GM18868 (cell line): ENCODE measurements around the gene LAMTOR1.

Experiments
- ATAC-seq: cut with Tn5 transposase; IDR thresholded peaks from one replicate; pipeline ENCODE4 v1.9.1; 2021; ENCODE audit warnings: mild to moderate bottlenecking, moderate library complexity; ENCODE audit not compliant: unreplicated experiment

The LAMTOR1 gene

DNA sequence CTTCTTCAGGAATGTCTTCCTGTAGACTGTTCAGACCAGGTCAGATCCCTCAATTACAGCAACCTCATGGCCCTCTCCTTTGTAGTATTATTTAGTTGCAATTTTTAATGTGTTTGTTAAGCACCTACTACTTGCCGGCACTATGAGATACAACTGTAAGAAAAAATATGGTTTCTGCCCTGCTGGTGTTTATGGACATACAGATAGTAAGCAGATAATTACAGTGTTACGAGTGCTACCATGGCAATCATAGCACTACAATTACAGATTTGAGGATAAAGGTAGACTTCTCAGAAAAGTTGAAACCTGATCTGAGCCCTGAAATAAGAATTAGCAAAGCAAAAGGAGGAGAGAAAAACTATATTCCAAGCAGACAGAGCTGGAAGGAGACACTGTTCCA, 19.7 kb downstream of the LAMTOR1 start:
- ATAC-seq: no peak

GRCh38 chr11:72081821-72082453, 21.2 kb downstream of the LAMTOR1 start:
- ATAC-seq: no peak

GRCh38 chr11:72081184-72081644, 21.9 kb downstream of the LAMTOR1 start:
- ATAC-seq: no peak

DNA sequence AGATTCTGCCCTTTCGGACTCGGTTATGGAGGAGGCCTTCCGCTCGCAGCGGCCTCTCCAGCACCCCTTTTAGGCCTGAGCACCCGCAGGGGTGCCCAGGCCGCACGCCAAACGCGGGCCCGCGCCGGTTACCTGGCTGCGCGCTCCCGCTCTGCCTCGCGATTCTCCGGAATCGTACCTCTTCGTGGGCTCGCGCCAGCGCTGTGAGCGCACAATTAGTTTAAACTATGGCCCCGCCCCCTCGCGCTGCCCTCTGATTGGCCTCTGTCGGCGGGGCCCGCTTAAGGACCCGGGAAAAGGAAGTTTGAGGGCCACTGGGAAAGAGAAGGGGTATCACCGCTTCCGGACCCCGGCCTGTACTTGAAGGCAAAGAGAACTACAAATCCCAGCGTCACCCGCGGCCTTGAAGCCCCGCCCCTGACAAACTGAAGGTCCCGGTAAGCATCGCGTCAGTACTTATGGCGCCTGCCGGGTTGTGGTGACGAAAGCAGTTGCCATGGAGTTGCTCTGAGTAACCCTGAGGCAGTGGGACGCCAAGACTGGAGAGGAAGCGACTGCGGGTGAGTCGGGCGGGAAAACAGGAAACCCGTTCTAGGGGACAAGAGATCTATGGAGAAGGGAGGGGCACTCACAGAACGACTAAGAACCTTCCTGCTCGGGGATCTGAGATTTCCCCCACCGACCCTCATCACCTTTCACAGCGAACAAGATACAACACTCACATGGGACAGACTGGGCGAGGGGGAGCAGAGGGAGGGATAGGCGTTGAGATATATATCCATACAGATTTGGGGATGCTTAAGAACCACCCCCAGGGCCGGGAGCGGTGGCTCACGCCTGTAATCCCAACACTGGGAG, 22.5 kb downstream of the LAMTOR1 start, which contains the start of the genes LRRC51 and NUMA1:
Gene LRRC51, plus strand, starts transcription at position 525 of the 858 bp plus-strand sequence. CDS start 8,234 bp downstream, outside the sequence.
Gene NUMA1, minus strand, starts transcription at position 217 of the 858 bp plus-strand sequence. CDS start 44,599 bp downstream, outside the sequence.
- peak; percentile 91 for ATAC-seq

GRCh38 chr11:72079819-72080325, 23.2 kb downstream of the LAMTOR1 start:
- ATAC-seq: no peak

- no peak for ATAC-seq
These were observed 24.6 kb downstream of the LAMTOR1 start for GRCh38 chr11:72078477-72078876.

DNA sequence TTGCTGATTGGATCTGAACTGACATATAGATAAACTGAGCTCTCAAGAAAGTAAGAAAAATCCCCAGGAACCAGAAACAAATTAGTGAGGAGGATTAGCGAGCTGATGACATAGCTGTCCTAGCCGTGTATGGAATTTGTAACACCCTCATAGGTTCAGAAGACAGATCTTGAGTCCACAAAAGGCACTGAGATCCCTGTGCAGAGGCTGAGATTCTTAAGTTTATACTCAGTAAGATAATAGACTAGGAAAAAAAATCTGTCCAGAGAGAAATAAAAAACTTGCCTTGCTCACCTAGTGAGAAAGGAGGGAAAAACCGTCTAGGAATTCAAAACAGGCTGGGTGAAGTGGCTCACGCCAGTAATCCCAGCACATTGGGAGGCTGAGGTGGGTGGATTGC, 27.3 kb downstream of the LAMTOR1 start:
- no peak for ATAC-seq

GRCh38 chr11:72075109-72075508, 28.0 kb downstream of the LAMTOR1 start:
- no peak for ATAC-seq

- no peak for ATAC-seq
These were observed 30.7 kb downstream of the LAMTOR1 start for GRCh38 chr11:72072348-72072747.

DNA sequence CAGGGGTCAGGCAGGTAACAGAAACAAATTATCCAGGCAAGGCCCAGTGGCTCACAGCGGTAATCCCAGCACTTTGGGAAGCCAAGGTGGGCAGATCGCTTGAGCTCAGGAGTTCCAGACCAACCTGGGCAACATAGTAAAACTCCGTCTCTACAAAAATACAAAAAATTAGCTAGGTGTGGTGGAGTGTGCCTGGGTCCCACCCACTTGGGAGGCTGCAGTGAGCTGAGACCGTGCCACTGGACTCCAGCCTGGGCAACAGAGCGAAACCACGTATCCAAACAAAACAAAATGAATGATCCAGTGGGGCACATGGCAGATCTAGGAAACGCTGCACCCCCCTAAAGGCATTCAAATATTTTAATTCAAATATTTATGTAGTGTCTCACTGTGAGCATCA, 32.6 kb downstream of the LAMTOR1 start:
- ATAC-seq: no peak

DNA sequence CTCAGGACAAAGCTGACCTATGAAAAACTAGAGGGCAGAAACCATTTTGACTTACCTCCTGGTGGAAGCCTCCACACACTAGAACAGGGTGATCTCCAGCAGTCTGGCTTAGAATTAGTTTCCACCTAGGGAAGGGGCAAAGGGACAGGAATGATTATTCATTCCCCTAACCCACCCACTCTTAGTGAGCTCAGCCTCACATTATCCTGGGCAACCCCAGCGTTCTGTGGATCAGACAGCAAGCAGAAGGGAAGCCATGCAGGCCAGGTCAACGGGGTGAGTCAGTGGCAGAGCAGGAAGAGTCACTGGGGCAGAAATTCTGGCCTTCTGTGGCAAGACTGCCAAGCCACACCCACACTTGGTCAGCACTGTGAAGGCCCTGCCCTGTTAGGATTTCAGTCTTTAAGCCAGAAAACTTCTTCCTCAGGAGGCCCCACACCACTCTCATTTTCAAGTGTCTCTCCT, 33.3 kb downstream of the LAMTOR1 start:
- no peak for ATAC-seq

DNA sequence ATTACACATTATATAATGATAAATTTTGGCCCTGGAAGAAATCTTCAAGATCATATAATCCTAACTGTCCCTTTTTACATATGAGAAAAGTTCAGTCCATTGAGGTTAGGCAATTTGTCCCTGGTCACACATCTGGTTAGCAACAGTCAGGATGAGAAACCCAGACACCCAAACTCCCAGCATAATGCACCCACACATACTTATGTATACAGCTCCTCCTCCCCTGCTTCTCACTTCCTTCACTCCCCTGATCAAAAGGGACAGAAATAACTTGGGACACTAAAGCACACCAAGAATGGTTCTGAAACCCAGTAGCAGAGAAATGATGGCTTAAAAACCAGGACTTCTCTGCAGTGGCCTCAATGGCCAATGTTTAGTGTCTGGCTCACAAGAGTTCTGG, 33.9 kb downstream of the LAMTOR1 start:
- ATAC-seq: no peak

- no peak for ATAC-seq
These were observed 35.4 kb downstream of the LAMTOR1 start for GRCh38 chr11:72067676-72068075.

DNA sequence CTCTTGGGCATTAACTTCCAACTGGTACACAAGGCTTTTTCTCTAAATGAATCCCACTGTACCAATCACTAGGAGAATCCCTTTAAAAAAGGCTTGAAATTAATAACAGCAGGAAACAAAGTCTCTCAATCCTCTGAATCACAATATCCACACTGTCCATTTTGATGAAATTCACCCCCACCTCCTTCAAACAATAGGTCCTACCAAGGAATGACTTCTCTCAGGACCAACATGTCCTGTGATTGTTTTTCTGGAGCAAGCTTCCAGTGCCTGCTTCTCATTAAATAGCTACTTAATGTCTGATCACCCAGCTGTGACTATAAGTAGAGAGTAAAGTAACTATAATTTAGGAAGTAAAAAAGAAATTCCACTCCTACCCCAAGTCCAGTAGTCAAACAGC, 35.8 kb downstream of the LAMTOR1 start:
- no peak for ATAC-seq

- no peak for ATAC-seq
These were observed 36.2 kb downstream of the LAMTOR1 start for GRCh38 chr11:72066855-72067254.

GRCh38 chr11:72061739-72062396, 41.2 kb downstream of the LAMTOR1 start:
- ATAC-seq: no peak

GRCh38 chr11:72058416-72059034, 44.6 kb downstream of the LAMTOR1 start:
- no peak for ATAC-seq

GRCh38 chr11:72048766-72049460, 54.2 kb downstream of the LAMTOR1 start:
- ATAC-seq: no peak
